Nephron progenitor cell (in vitro differentiated cells): ENCODE data around the gene RASSF1.
A peak's percentile ranks its signal among the peaks of the same experiment; 100 is the strongest.
"Not testable (repeated sequence)": the region's sequence is repeated elsewhere in the genome, so short reads cannot be mapped to it uniquely, and the experiment has no call there.

ENCODE experiments used
- DNase-seq: peaks from one replicate; pipeline ENCODE4 v3.0.0; 2021
- H3K27ac Mint-ChIP-seq: 2 replicates; pipeline ENCODE4 v1.8.0; 2021; ENCODE audit warnings: mild to moderate bottlenecking, moderate library complexity, mixed read lengths
- H3K27me3 Mint-ChIP-seq: 2 replicates; pipeline ENCODE4 v1.8.0; 2021; ENCODE audit warnings: mild to moderate bottlenecking, low read depth, mixed read lengths; ENCODE audit not compliant: poor library complexity
- H3K36me3 Mint-ChIP-seq: 2 replicates; pipeline ENCODE4 v1.8.0; 2021; ENCODE audit warnings: low read depth, mixed read lengths
- H3K4me1 Mint-ChIP-seq: 2 replicates; pipeline ENCODE4 v1.8.0; 2021; ENCODE audit warnings: mixed read lengths
- H3K4me3 Mint-ChIP-seq: 2 replicates; pipeline ENCODE4 v1.8.0; 2021; ENCODE audit warnings: mild to moderate bottlenecking, moderate library complexity, mixed read lengths
- H3K9me3 Mint-ChIP-seq: 2 replicates; pipeline ENCODE4 v1.8.0; 2021; ENCODE audit warnings: mild to moderate bottlenecking, moderate library complexity, mixed read lengths
- CTCF ChIP-seq: fragments of 200-600 bp; sonication (generic); IDR thresholded peaks from 2 replicates; pipeline ENCODE4 v1.5.0; 2021; ENCODE audit warnings: antibody characterized with exemption

Gene RASSF1

GRCh38 chr3:50317300-50317699, 23.3 kb downstream of the RASSF1 start:
- Mint-ChIP-seq H3K27me3 (peaks cover 3% of the 10 kb centered on the region), H3K9me3 (peaks cover 15% of the 10 kb centered on the region), H3K4me3 (no peak overlapping the region), H3K36me3 (peaks cover 50% of the 10 kb centered on the region), H3K4me1 (peaks cover 52% of the 10 kb centered on the region), H3K27ac (peak overlapping the region; percentile 66)
- no peak for TF ChIP-seq CTCF
- DNase-seq, result no peak

DNA sequence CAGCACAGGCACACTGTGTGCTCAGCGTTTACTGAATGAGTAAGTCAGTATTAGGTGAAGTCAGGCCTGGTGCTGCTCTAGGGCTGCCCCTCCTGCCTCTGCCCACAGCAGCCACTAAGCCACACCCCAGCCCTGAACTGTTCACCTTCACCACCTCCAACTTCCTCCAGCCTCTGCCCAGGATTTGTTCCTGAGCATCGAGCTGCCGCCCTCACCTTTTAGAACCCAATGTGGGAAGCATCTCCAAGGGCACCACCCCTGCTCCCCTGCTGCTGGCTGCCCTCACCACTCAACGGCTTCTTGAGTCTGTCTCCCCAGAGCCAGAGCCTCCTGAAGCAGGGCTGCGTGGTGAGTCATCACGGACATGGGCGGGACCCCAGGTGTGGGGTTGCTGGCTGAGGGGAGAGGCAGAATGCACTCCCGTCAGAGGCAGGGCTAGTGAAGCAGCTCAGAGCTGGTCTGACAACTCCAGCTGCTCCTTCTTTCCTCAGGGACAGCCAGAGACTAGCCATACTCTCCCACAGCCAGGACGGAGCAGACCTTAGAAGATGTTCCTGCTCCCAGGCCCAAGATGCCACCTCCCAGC, 23.9 kb downstream of the RASSF1 start:
- Mint-ChIP-seq H3K27ac (peak overlapping the region; percentile 94), H3K27me3 (peaks cover 3% of the 10 kb centered on the region), H3K4me1 (peaks cover 52% of the 10 kb centered on the region), H3K9me3 (peaks cover 15% of the 10 kb centered on the region), H3K4me3 (no peak overlapping the region), H3K36me3 (peaks cover 50% of the 10 kb centered on the region)
- DNase-seq, result no peak
- TF ChIP-seq CTCF, result no peak

DNA sequence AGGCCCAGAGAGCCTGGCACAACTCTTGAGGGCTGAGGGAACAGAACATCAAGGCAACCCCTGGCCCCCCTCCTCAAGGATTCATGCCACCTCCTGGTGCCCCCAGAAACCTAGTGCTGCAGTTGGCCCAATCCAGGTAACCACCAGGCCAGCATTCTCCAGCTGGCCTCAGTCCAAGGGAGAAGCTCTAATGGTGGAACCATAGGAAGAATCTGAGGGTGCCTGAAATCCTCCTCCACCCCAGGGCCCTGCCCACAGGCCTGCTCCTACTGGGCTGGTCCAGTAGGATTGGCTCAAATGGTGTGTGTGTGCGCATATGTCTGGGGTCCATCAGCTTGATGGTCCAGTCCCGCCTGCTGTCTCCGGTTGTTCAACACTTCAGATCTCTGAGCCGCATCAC, 25.8 kb downstream of the RASSF1 start:
- no peak for TF ChIP-seq CTCF
- H3K36me3 Mint-ChIP-seq, result peaks cover 57% of the 10 kb centered on the region

DNA sequence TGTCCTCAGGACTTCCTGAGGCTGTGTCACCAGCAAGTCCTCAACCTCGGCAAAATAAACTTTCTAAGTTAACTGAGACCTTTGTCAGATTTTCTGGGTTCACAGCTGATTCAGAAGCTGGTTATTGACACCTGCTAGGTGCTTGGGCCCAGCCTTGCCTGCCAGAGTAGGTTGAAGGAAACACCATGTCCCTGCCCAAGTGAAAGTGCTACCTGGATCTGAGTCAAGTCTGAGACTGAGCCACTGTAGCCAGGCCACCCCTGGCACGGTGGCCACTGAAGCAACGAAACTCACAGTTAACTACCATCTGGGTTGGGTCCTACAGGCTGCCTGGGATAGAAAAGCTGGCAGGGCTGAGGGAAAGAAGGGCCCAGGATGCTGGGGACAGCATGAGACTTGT, 26.3 kb downstream of the RASSF1 start:
- no peak overlapping the region for H3K4me3 Mint-ChIP-seq
- H3K27me3 Mint-ChIP-seq, result no peaks in the 10 kb centered on the region
- DNase-seq, result no peak
- H3K36me3 Mint-ChIP-seq, result peaks cover 58% of the 10 kb centered on the region
- H3K9me3 Mint-ChIP-seq, result peaks cover 28% of the 10 kb centered on the region
- peak overlapping the region; percentile 62 for H3K27ac Mint-ChIP-seq
- H3K4me1 Mint-ChIP-seq, result peaks cover 38% of the 10 kb centered on the region
- TF ChIP-seq CTCF, result no peak

More for the DNA sequence above, 25.8 kb downstream of the RASSF1 start:
- Mint-ChIP-seq H3K9me3 (peaks cover 23% of the 10 kb centered on the region), H3K27me3 (no peaks in the 10 kb centered on the region), H3K27ac (peak overlapping the region; percentile 74), H3K4me1 (peaks cover 43% of the 10 kb centered on the region), H3K4me3 (no peak overlapping the region)
- DNase-seq, result no peak

DNA sequence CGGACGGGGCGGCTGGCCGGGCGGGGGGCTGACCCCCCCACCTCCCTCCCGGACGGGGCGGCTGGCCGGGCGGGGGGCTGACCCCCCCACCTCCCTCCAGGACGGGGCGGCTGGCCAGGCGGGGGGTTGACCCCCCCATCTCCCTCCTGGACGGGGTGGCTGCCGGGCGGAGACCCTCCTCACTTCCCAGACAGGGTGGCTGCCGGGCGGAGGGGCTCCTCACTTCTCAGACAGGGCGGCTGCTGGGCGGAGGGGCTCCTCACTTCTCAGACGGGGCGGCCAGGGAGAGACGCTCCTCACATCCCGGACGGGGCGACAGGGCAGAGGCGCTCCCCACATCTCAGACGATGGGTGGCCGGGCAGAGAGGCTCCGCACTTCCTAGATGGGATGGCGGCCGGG, 28.6 kb downstream of the RASSF1 start:
- H3K4me3 Mint-ChIP-seq, H3K27ac Mint-ChIP-seq, DNase-seq, H3K27me3 Mint-ChIP-seq: not testable (repeated sequence)
- Mint-ChIP-seq H3K36me3 (peaks cover 55% of the 10 kb centered on the region), H3K4me1 (peaks cover 16% of the 10 kb centered on the region), H3K9me3 (peaks cover 51% of the 10 kb centered on the region)

DNA sequence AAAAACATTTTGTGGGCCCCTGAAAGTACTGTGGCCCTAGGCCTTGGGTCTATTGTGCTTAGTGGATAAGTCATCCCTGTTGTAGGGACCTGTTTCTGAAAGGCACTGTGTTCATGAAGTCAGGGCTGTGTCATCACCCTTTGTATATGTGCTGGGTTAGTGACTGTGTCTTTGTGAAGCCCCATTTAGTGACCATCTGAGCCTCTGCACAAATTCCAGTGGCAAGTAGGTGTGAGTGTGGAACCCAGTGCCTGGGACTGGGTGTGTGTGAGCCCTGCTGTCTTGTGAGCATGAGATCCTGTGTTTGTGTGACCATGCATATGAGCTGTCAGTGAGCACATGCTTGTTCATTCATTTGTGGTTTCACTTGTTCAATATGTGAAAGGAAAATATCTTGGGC, 36.0 kb downstream of the RASSF1 start:
- H3K9me3 Mint-ChIP-seq, result peaks cover 41% of the 10 kb centered on the region
- peaks cover 21% of the 10 kb centered on the region for H3K36me3 Mint-ChIP-seq
- H3K4me3 Mint-ChIP-seq, result no peak overlapping the region
- H3K4me1 Mint-ChIP-seq, result peaks cover 22% of the 10 kb centered on the region
- no peak overlapping the region for H3K27ac Mint-ChIP-seq
- no peaks in the 10 kb centered on the region for H3K27me3 Mint-ChIP-seq
- no peak for TF ChIP-seq CTCF
- no peak for DNase-seq
